Esophagus muscularis mucosa (tissue), 4 donors: Measurements from ENCODE around the gene B3GALT2. TPM values are rescaled to one million over a fixed set of nuclear protein-coding genes. Genes with fewer than 3 reads are reported as not detected.

Source experiments
- DNase-seq: peaks from one replicate; pipeline ENCODE4 v3.0.0-alpha.2; 2017; ENCODE audit errors: extremely low spot score
- H3K27ac ChIP-seq, 4 donors: fragments of 200-600 bp; sonication (generic); replicated peaks in 1 of 4; 1 replicate in 3 of 4; 2 replicates in 1 of 4; pipeline ENCODE4 v1.5.1; 2016 to 2019; ENCODE audit warnings: mild to moderate bottlenecking in 1 of 4
- H3K27me3 ChIP-seq, 4 donors: fragments of 200-600 bp; sonication (generic); one replicate each; pipeline versions ENCODE4 v1.5.1 to v1.6.0; 2016 to 2019
- H3K36me3 ChIP-seq, 4 donors: fragments of 200-600 bp; sonication (generic); one replicate each; pipeline ENCODE4 v1.5.1; 2016 to 2019
- H3K4me1 ChIP-seq, 4 donors: fragments of 200-600 bp; sonication (generic); one replicate each; pipeline ENCODE4 v1.5.1; 2016 to 2019
- H3K4me3 ChIP-seq, 4 donors: fragments of 200-600 bp; sonication (generic); 1 replicate in 2 of 4; 2 replicates in 2 of 4; pipeline ENCODE4 v1.5.1; 2016 to 2019; ENCODE audit warnings: mild to moderate bottlenecking in 4 of 4, moderate library complexity in 1 of 4
- H3K9me3 ChIP-seq, 4 donors: fragments of 200-600 bp; sonication (generic); 1 replicate in 3 of 4; 2 replicates in 1 of 4; pipeline ENCODE4 v1.5.1; 2016 to 2019
- EP300 ChIP-seq: sonication (generic); formaldehyde crosslinking; IDR thresholded peaks from one replicate; pipeline ENCODE4 v1.6.1; 2017; ENCODE audit warnings: antibody characterized with exemption
- POLR2A ChIP-seq: fragments of 450-650 bp; IDR thresholded peaks from one replicate; pipeline ENCODE4 v1.6.1; 2017; ENCODE audit warnings: antibody characterized with exemption, moderate library complexity, mild to moderate bottlenecking, low read depth
- POLR2AphosphoS5 ChIP-seq, 2 donors: sonication (generic); formaldehyde crosslinking; IDR thresholded peaks; one replicate each; pipeline ENCODE4 v1.6.1; 2017; ENCODE audit warnings: antibody characterized with exemption in 2 of 2
- WGBS: methylation state at CpG from one replicate; pipeline ENCODE4 v1.1.5; 2018; 5-methylcytosine and 5-hydroxymethylcytosine counted together
- intact Hi-C: fragments of 100-400 bp; cut with DNase I; formaldehyde crosslinking; loops from one replicate; pipeline ENCODE4 v1.15.1; 2023
- total RNA-seq, 4 donors: library from RNA; depleted of rRNA; stranded (reverse); fragments of >200 nt; gene quantifications; one replicate each; pipeline versions ENCODE4 v1.1.0 to v1.2.1, GENCODE V29; 2016
- TF ChIP-seq, protein P1 (sequence below), 3 experiments: fragments of 200-600 bp in 2 of 3; fragments of 450-650 bp in 1 of 3; sonication (generic) in 2 of 3; IDR thresholded peaks; one replicate each; pipeline ENCODE4 v1.5.1; 2017 to 2019; ENCODE audit warnings: antibody characterized with exemption in 3 of 3, mild to moderate bottlenecking in 2 of 3, moderate library complexity in 1 of 3

B3GALT2 gene
- total RNA-seq, 4 donors from 2014 or later: 0.50 to 4.6 (median 1.8) TPM

DNA sequence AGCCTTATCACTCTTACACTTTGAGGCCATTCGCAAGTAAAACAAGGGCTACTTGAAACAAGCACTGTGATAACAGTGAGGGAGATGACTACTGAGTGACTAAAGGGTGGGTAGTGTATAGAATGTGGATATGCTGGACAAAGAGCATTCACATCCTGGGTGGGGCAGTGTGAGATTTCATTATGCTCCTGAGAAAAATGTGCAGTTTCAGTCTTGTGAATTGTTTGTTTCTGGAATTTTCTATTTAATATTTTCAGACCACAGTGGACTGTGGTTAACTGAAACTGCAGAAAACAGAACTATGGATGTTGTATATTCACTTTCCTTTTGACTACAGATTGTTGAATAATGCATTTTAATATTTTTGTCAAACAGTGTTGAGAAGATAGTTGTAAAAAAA, 25.1 kb upstream of the B3GALT2 start:
- Histone ChIP-seq H3K27me3 (no peaks in the 10 kb centered on the region), H3K9me3 (peaks cover 0 to 7% (median 3%) of the 10 kb centered on the region in 4 donors), H3K27ac (no peak overlapping the region), H3K4me1 (no peaks in the 10 kb centered on the region), H3K36me3 (peaks cover 0 to 53% (median 10%) of the 10 kb centered on the region in 4 donors), H3K4me3 (no peak overlapping the region)
- intact Hi-C loops: no loop called here
- DNase-seq: no peak
- TF ChIP-seq EP300 (no peak), POLR2AphosphoS5 (IDR thresholded peaks at IDR 0.05) (no peak), POLR2A (no peak)
- TF ChIP-seq, protein P1, sequence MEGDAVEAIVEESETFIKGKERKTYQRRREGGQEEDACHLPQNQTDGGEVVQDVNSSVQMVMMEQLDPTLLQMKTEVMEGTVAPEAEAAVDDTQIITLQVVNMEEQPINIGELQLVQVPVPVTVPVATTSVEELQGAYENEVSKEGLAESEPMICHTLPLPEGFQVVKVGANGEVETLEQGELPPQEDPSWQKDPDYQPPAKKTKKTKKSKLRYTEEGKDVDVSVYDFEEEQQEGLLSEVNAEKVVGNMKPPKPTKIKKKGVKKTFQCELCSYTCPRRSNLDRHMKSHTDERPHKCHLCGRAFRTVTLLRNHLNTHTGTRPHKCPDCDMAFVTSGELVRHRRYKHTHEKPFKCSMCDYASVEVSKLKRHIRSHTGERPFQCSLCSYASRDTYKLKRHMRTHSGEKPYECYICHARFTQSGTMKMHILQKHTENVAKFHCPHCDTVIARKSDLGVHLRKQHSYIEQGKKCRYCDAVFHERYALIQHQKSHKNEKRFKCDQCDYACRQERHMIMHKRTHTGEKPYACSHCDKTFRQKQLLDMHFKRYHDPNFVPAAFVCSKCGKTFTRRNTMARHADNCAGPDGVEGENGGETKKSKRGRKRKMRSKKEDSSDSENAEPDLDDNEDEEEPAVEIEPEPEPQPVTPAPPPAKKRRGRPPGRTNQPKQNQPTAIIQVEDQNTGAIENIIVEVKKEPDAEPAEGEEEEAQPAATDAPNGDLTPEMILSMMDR (IDR thresholded peaks at IDR 0.05): no peak
- WGBS: 88% methylated on average over 1 of the region's 1 CpG

DNA sequence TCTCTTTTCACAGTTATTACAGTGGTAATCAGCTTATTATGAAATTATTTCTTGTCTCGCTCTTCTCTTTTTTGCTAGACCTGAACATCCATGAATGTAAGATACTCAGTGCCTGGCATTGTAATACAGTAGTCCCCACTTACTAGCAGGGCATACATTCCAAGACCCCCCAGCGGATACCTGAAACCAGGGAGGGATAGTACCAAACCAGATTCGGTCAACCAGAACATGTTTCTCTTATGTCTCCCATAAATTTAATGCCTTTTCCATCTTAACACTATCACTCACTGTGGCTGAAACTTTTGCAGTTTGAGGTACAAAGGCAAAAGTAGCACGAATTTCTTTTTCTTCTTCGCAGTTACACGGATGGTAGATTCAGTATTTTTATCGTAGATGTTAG, 24.6 kb upstream of the B3GALT2 start:
- H3K9me3 ChIP-seq: peaks cover 0 to 7% (median 3%) of the 10 kb centered on the region in 4 donors
- H3K27me3 ChIP-seq: no peaks in the 10 kb centered on the region
- peaks cover 0 to 56% (median 10%) of the 10 kb centered on the region in 4 donors for H3K36me3 ChIP-seq
- WGBS: 97% methylated on average over 7 of the region's 7 CpGs
- H3K4me3 ChIP-seq: no peak overlapping the region
- intact Hi-C loops: no loop called here
- DNase-seq: no peak
- H3K4me1 ChIP-seq: no peaks in the 10 kb centered on the region
- no peak for TF ChIP-seq EP300
- no peak for TF ChIP-seq POLR2A
- TF ChIP-seq POLR2AphosphoS5 (IDR thresholded peaks at IDR 0.05): no peak
- TF ChIP-seq, protein P1 (IDR thresholded peaks at IDR 0.05): no peak
- H3K27ac ChIP-seq: no peak overlapping the region

DNA sequence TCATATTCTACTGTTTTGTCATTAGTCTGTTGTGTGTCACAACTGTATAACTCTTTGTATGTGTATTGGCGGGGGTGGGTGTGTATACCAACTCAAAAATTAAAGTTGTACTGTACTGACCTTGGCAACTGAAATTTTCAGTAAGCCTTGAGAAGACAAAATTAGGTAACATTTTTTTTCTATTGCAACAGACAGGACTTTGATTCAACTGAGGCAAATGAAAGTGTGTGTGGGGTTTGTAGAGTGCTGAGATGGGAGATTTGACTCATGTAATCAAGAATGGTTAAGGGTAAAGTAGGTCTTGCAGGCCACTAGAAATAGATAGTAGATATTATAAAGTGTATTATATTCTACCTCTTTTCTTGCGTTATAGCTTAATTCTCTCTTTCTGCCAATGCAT, 14.6 kb upstream of the B3GALT2 start:
- H3K4me1 ChIP-seq: peaks cover 0 to 4% (median 2%) of the 10 kb centered on the region in 4 donors
- peaks cover 0 to 10% (median 0%) of the 10 kb centered on the region in 4 donors for H3K36me3 ChIP-seq
- H3K27me3 ChIP-seq: no peaks in the 10 kb centered on the region
- TF ChIP-seq POLR2AphosphoS5 (IDR thresholded peaks at IDR 0.05) (no peak), POLR2A (no peak), EP300 (no peak)
- TF ChIP-seq, protein P1 (IDR thresholded peaks at IDR 0.05): no peak
- H3K27ac ChIP-seq: no peak overlapping the region
- WGBS: 98% methylated on average over 2 of the region's 2 CpGs
- H3K4me3 ChIP-seq: no peak overlapping the region
- intact Hi-C loops: no loop called here
- H3K9me3 ChIP-seq: no peaks in the 10 kb centered on the region
- DNase-seq: no peak

DNA sequence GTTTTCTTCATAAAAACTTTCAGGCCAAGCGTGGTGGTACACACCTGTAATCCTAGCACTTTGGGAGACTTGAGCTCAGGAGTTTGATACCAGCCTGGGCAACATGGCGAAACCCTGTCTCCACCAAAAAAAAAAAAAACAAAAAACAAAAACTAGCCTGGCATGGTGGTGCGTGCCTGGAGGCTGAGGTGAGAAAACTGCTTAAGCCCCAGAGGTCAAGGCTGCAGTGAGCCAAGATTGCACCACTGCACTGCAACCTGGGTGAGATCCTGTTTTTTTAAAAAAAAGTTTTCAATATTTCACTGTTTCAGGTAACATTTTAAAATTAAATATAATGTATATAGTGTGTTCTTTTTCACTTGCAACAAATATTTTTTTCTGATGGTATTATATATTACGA, 13.5 kb upstream of the B3GALT2 start:
- no peak for DNase-seq
- no peak for TF ChIP-seq EP300
- TF ChIP-seq POLR2AphosphoS5 (IDR thresholded peaks at IDR 0.05): no peak
- no peak for TF ChIP-seq POLR2A
- TF ChIP-seq, protein P1 (IDR thresholded peaks at IDR 0.05): no peak
- no peak overlapping the region for H3K27ac ChIP-seq
- H3K36me3 ChIP-seq: peaks cover 0 to 3% (median 0%) of the 10 kb centered on the region in 4 donors
- peaks cover 0 to 4% (median 2%) of the 10 kb centered on the region in 4 donors for H3K4me1 ChIP-seq
- H3K9me3 ChIP-seq: no peaks in the 10 kb centered on the region
- H3K27me3 ChIP-seq: no peaks in the 10 kb centered on the region
- no peak overlapping the region for H3K4me3 ChIP-seq
- WGBS: 95% methylated on average over 4 of the region's 4 CpGs
- intact Hi-C loops: no loop called here

DNA sequence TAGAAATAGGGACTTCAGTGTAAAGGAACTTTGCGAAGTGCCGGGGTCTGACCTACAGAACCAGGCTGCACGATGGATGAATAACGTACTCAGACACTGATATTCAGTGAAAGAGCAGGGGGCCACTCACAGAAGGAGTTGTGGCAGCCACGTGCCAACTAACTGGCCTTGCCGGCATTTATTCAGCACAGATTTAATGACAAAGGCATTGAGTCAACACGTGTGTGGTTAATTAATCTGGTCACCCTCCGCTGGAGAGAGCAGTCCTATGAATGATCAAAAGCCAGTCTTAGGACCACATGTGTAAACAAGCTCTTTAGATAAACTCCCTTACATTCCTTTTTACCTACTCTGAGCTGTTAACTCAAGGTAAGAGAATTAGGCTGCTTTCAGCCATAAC, 6.2 kb upstream of the B3GALT2 start:
- no peaks in the 10 kb centered on the region for H3K27me3 ChIP-seq
- TF ChIP-seq, protein P1 (IDR thresholded peaks at IDR 0.05): no peak
- TF ChIP-seq POLR2A (no peak), EP300 (no peak), POLR2AphosphoS5 (IDR thresholded peaks at IDR 0.05) (no peak)
- no peak for DNase-seq
- intact Hi-C loops: no loop called here
- H3K4me1 ChIP-seq: peaks cover 12 to 36% (median 33%) of the 10 kb centered on the region in 4 donors
- H3K9me3 ChIP-seq: no peaks in the 10 kb centered on the region
- no peak overlapping the region for H3K27ac ChIP-seq
- WGBS: 98% methylated on average over 8 of the region's 8 CpGs
- H3K36me3 ChIP-seq: peaks cover 0 to 8% (median 0%) of the 10 kb centered on the region in 4 donors
- no peak overlapping the region for H3K4me3 ChIP-seq
